HepG2 (cell line): ENCODE measurements around the gene USP24. TPM values are rescaled to one million over a fixed set of nuclear protein-coding genes. Genes with fewer than 3 reads are reported as not detected.
A peak's percentile ranks its signal among the peaks of the same experiment; 100 is the strongest.

Experiments used
- ATAC-seq: fragments of 200-7000 bp; cut with Tn5 transposase; 3 replicates; pipeline ENCODE4 v1.9.1; 2020; ENCODE audit warnings: mild to moderate bottlenecking, moderate library complexity
- BruUV-seq: library from RNA; stranded (reverse); fragments of 400-500 nt; replicated peaks from 2 replicates; lab custom pipeline; 2021; lab: Mats Ljungman, UMichigan
- CTCF ChIA-PET: fragments of 300-600 bp; formaldehyde crosslinking; extraction: SDS; loops from one replicate; lab custom pipeline; 2021; ENCODE audit warnings: low total read pairs, inconsistent platforms, low intra/inter-chr PET ratio; lab: Yijun Ruan, JAX
- POLR2A ChIA-PET: fragments of 350-600 bp; sonication (Branson Sonifier 250); formaldehyde crosslinking; loops from one replicate; lab custom pipeline; 2020; ENCODE audit warnings: antibody characterized with exemption, inconsistent platforms; lab: Yijun Ruan, JAX
- DNase-seq: peaks from one replicate; pipeline ENCODE4 v3.0.0-alpha.2; 2015; ENCODE audit warnings: low spot score
- FAIRE-seq: peaks from 3 replicates; lab custom pipeline; 2011; peaks lifted over from hg19 to GRCh38; lab: Jason Lieb, UNC
- H2AFZ ChIP-seq: one replicate; pipeline ENCODE4 v1.6.1; 2011; ENCODE audit warnings: low read length, inconsistent platforms
- H3K27ac ChIP-seq: fragments of 300-600 bp; 3 replicates; pipeline ENCODE4 v1.8.0; 2011; ENCODE audit warnings: mixed run types, mild to moderate bottlenecking, mixed read lengths, low read length, inconsistent platforms; ENCODE audit not compliant: insufficient read depth; ENCODE audit errors: extremely low read length
- H3K27me3 ChIP-seq, 2 experiments: fragments of 200-600 bp in 1 of 2; 2 replicates in 1 of 2; 3 replicates in 1 of 2; pipeline versions ENCODE4 v1.6.0 to v1.8.0; 2011; ENCODE audit warnings: low read length in 2 of 2, mild to moderate bottlenecking in 2 of 2, moderate library complexity in 2 of 2, inconsistent platforms in 1 of 2; ENCODE audit not compliant: insufficient read depth in 2 of 2, control insufficient read depth in 1 of 2
- H3K36me3 ChIP-seq, 2 experiments: fragments of 200-600 bp in 1 of 2; replicated peaks in 1 of 2; 2 replicates in 1 of 2; 3 replicates in 1 of 2; pipeline versions ENCODE4 v1.5.1 to v1.8.0; 2011; ENCODE audit warnings: low read length in 2 of 2, inconsistent platforms in 1 of 2; ENCODE audit not compliant: insufficient read depth in 2 of 2, control insufficient read depth in 1 of 2
- H3K4me1 ChIP-seq: 2 replicates; pipeline ENCODE4 v1.5.1; 2012; ENCODE audit warnings: low read length, inconsistent platforms; ENCODE audit not compliant: insufficient read depth
- H3K4me2 ChIP-seq: 2 replicates; pipeline ENCODE4 v1.6.0; 2011; ENCODE audit warnings: low read depth, low read length, inconsistent platforms
- H3K4me3 ChIP-seq, 3 experiments: fragments of 200-600 bp in 1 of 3; sonication (generic), shearing (Covaris generic) in 1 of 3; replicated peaks in 1 of 3; 2 replicates each; pipeline ENCODE4 v1.5.1; 2011 to 2016; ENCODE audit warnings: low read length in 3 of 3, inconsistent platforms in 2 of 3, low read depth in 2 of 3, mild to moderate bottlenecking in 2 of 3, control low read depth in 1 of 3, mixed read lengths in 1 of 3; ENCODE audit not compliant: insufficient read depth in 1 of 3
- H3K79me2 ChIP-seq: one replicate; pipeline ENCODE4 v1.6.1; 2011; ENCODE audit warnings: low read length, inconsistent platforms; ENCODE audit not compliant: insufficient read depth
- H3K9ac ChIP-seq: 2 replicates; pipeline ENCODE4 v1.6.0; 2011; ENCODE audit warnings: mild to moderate bottlenecking, low read depth, low read length, inconsistent platforms; ENCODE audit not compliant: insufficient read depth
- H3K9me3 ChIP-seq: 2 replicates; pipeline ENCODE4 v1.5.1; 2012; ENCODE audit warnings: mild to moderate bottlenecking, low read length
- H4K20me1 ChIP-seq: 2 replicates; pipeline ENCODE4 v1.6.0; 2011; ENCODE audit warnings: inconsistent platforms, mild to moderate bottlenecking, low read length, moderate library complexity; ENCODE audit not compliant: insufficient read depth
- ELF3 ChIP-seq: IDR thresholded peaks from 2 replicates; pipeline ENCODE4 v1.6.1; 2016; ENCODE audit warnings: missing genetic modification reagents, missing compliant biosample characterization
- GATAD2A ChIP-seq: IDR thresholded peaks from 2 replicates; pipeline ENCODE4 v1.6.1; 2016
- IRF2 ChIP-seq: IDR thresholded peaks from 2 replicates; pipeline ENCODE4 v1.6.1; 2018; ENCODE audit warnings: missing genetic modification reagents, missing compliant biosample characterization
- KLF16 ChIP-seq, 2 experiments: sonication (generic) in 1 of 2; formaldehyde crosslinking in 1 of 2; IDR thresholded peaks; 2 replicates each; pipeline versions ENCODE4 v1.6.1 to v1.8.0; 2016 to 2023; ENCODE audit warnings: missing genetic modification reagents in 2 of 2, missing compliant biosample characterization in 1 of 2
- NKX3-1 ChIP-seq: sonication (generic); formaldehyde crosslinking; IDR thresholded peaks from 2 replicates; pipeline ENCODE4 v1.5.0; 2020; ENCODE audit warnings: missing genetic modification reagents
- ONECUT2 ChIP-seq: sonication (generic); formaldehyde crosslinking; IDR thresholded peaks from 2 replicates; pipeline ENCODE4 v1.4.0; 2020; ENCODE audit warnings: missing genetic modification reagents
- RAD21 ChIP-seq: fragments of 450-650 bp; formaldehyde crosslinking; IDR thresholded peaks from 2 replicates; pipeline ENCODE4 v1.5.0; 2020; ENCODE audit warnings: mild to moderate bottlenecking
- SP140L ChIP-seq: sonication (generic); formaldehyde crosslinking; IDR thresholded peaks from 2 replicates; pipeline ENCODE4 v1.4.0; 2020; ENCODE audit warnings: missing genetic modification reagents, borderline replicate concordance
- STAG1 ChIP-seq: sonication (generic); formaldehyde crosslinking; IDR thresholded peaks from 2 replicates; pipeline ENCODE4 v1.4.0; 2020; ENCODE audit warnings: missing genetic modification reagents
- ZNF543 ChIP-seq: sonication (generic); formaldehyde crosslinking; IDR thresholded peaks from 2 replicates; pipeline ENCODE4 v1.4.0; 2020; ENCODE audit warnings: mild to moderate bottlenecking, missing genetic modification reagents
- ZNF737 ChIP-seq: sonication (generic); formaldehyde crosslinking; IDR thresholded peaks from 2 replicates; pipeline ENCODE4 v1.5.0; 2020; ENCODE audit warnings: missing genetic modification reagents, mild to moderate bottlenecking, borderline replicate concordance
- WGBS: methylation state at CpG from one replicate; pipeline ENCODE4 v1.1.6; 2017; ENCODE audit warnings: low lambda C conversion rate; 5-methylcytosine and 5-hydroxymethylcytosine counted together
- in situ Hi-C: cut with HindIII; loops from 2 replicates; pipeline ENCODE4 v1.10.0; 2017; ENCODE audit warnings: low pct_unique_long_range_greater_than_20kb; ENCODE audit not compliant: extremely low pct_ligation_motif_present
- intact Hi-C: fragments of 100-400 bp; cut with micrococcal nuclease; formaldehyde crosslinking; loops from one replicate; pipeline ENCODE4 v1.10.0; 2022; ENCODE audit not compliant: unreplicated experiment
- polyA plus RNA-seq, 8 experiments: library from polyadenylated mRNA; depleted of rRNA in 3 of 8; stranded (reverse) in 7 of 8; unstranded in 1 of 8; fragments of >200 nt; fragmentation: Illumina TruSeq in 4 of 8; extraction: Trizol in 4 of 8; gene quantifications; 2 replicates each; pipeline versions ENCODE4 v1.2.1 to v1.2.3, GENCODE V29; 2011 to 2016; ENCODE audit warnings: low read depth in 4 of 8, missing spikeins in 1 of 8, mixed read lengths in 1 of 8; ENCODE audit not compliant: insufficient read depth in 1 of 8
- total RNA-seq, 5 experiments: library from RNA; depleted of rRNA; stranded (reverse); fragments of >200 nt; fragmentation: Illumina TruSeq; extraction: Trizol; gene quantifications; 2 replicates each; pipeline ENCODE4 v1.2.3, GENCODE V29; 2016; ENCODE audit warnings: low read depth in 1 of 5
- TF ChIP-seq, protein P1 (sequence below): sonication (generic); formaldehyde crosslinking; IDR thresholded peaks from 2 replicates; pipeline ENCODE4 v1.5.0; 2020; ENCODE audit warnings: mild to moderate bottlenecking, missing genetic modification reagents, moderate library complexity
- TF ChIP-seq, protein P2 (sequence below): sonication (generic); formaldehyde crosslinking; IDR thresholded peaks from 2 replicates; pipeline ENCODE4 v1.5.0; 2020; ENCODE audit warnings: mild to moderate bottlenecking, missing genetic modification reagents, borderline replicate concordance

USP24 gene
- total and polyA plus RNA-seq, 2 of the 13 experiments (the other 11 are each of a cell fraction or from before 2014, with no cell fraction given): 18.8 to 47.6 TPM

DNA sequence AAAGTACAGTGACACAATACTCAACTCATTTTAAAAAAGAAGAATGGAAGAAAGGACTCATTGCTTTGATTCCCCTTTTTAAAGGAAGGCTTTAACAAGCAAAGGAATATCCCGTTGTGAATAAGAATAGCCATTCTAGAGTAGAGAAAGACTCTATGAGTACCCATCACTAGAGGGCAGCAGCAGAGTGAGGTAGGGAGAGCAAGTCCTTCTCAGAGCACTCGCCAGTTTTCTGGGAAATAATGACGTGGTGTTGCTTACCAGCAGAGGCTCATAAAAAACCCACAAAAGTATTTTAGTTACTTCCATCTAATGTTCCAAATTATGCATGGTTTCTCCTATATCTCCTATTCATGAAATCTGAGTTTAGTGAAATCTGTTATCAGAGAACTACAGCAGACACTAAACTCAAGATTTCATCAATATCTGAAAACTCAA is 74.6 kb downstream of the USP24 start:
- Histone ChIP-seq H4K20me1 (no peaks in the 10 kb centered on the region; the same call in 1 of the 2 replicates), H3K79me2 (no peaks in the 10 kb centered on the region), H3K27me3 (no peaks in the 10 kb centered on the region), H3K9ac (no peak overlapping the region), H3K27ac (no peak overlapping the region), H3K4me2 (no peak overlapping the region), H3K4me1 (no peaks in the 10 kb centered on the region), H3K36me3 (peaks cover 26 to 77% of the 10 kb centered on the region in 2 experiments), H3K9me3 (no peaks in the 10 kb centered on the region), H3K4me3 (no peak overlapping the region), H2AFZ (no peak overlapping the region)
- FAIRE-seq (peak; percentile 40), DNase-seq (peak; percentile 65), ATAC-seq (peak; percentile 85)
- intact Hi-C loops: loop anchor here (1.0 to 5.0 kb wide), 2 partner anchors 137 to 197 kb away; no protein-coding TSS in a partner anchor
- CTCF ChIA-PET: interaction anchor here (1.4 to 3.7 kb wide), 2 partner anchors 137 to 198 kb away, joined by 4 to 46 read pairs; no protein-coding TSS in a partner anchor
- POLR2A ChIA-PET: no interaction called here
- in situ Hi-C loops: loop anchor here (5.0 kb wide), 1 partner anchor 137 kb away; no protein-coding TSS in a partner anchor
- BruUV-seq: no TSS peak
- 52% methylated on average over 3 of the region's 3 CpGs for WGBS
- TF ChIP-seq KLF16 (CRISPR knock-in tag; IDR thresholded peaks at IDR 0.05) (0 out of 4 replicates have a peak, but pooled peaks of 1 of the 2 experiments have one; percentile 29), GATAD2A (0 out of 2 replicates have a peak, but pooled peaks have one; percentile 27), ELF3 (CRISPR knock-in tag) (0 out of 2 replicates have a peak, but pooled peaks have one; percentile 31), SP140L (CRISPR knock-in tag) (0 out of 2 replicates have a peak, but pooled peaks have one; percentile 29), ZNF543 (CRISPR knock-in tag) (no peak), STAG1 (CRISPR knock-in tag) (peak; percentile 84), ZNF737 (CRISPR knock-in tag) (no peak), IRF2 (no peak), RAD21 (CRISPR knock-in tag) (peak; percentile 49), NKX3-1 (no peak), ONECUT2 (CRISPR knock-in tag) (no peak)
- TF ChIP-seq, protein P1, sequence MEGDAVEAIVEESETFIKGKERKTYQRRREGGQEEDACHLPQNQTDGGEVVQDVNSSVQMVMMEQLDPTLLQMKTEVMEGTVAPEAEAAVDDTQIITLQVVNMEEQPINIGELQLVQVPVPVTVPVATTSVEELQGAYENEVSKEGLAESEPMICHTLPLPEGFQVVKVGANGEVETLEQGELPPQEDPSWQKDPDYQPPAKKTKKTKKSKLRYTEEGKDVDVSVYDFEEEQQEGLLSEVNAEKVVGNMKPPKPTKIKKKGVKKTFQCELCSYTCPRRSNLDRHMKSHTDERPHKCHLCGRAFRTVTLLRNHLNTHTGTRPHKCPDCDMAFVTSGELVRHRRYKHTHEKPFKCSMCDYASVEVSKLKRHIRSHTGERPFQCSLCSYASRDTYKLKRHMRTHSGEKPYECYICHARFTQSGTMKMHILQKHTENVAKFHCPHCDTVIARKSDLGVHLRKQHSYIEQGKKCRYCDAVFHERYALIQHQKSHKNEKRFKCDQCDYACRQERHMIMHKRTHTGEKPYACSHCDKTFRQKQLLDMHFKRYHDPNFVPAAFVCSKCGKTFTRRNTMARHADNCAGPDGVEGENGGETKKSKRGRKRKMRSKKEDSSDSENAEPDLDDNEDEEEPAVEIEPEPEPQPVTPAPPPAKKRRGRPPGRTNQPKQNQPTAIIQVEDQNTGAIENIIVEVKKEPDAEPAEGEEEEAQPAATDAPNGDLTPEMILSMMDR (CRISPR knock-in tag): peak; percentile 79
- TF ChIP-seq, protein P2, sequence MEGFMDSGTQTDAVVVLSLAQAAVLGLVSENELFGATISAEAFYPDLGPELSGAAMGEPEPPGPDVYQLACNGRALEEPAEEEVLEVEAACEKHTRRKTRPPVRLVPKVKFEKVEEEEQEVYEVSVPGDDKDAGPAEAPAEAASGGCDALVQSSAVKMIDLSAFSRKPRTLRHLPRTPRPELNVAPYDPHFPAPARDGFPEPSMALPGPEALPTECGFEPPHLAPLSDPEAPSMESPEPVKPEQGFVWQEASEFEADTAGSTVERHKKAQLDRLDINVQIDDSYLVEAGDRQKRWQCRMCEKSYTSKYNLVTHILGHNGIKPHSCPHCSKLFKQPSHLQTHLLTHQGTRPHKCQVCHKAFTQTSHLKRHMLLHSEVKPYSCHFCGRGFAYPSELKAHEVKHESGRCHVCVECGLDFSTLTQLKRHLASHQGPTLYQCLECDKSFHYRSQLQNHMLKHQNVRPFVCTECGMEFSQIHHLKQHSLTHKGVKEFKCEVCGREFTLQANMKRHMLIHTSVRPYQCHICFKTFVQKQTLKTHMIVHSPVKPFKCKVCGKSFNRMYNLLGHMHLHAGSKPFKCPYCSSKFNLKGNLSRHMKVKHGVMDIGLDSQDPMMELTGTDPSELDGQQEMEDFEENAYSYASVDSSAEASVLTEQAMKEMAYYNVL (CRISPR knock-in tag): no peak
